Measurements from ENCODE around the gene BRSK2.
"Not testable (repeated sequence)": the region's sequence is repeated elsewhere in the genome, so short reads cannot be mapped to it uniquely, and the experiment has no call there.

BRSK2 gene

DNA sequence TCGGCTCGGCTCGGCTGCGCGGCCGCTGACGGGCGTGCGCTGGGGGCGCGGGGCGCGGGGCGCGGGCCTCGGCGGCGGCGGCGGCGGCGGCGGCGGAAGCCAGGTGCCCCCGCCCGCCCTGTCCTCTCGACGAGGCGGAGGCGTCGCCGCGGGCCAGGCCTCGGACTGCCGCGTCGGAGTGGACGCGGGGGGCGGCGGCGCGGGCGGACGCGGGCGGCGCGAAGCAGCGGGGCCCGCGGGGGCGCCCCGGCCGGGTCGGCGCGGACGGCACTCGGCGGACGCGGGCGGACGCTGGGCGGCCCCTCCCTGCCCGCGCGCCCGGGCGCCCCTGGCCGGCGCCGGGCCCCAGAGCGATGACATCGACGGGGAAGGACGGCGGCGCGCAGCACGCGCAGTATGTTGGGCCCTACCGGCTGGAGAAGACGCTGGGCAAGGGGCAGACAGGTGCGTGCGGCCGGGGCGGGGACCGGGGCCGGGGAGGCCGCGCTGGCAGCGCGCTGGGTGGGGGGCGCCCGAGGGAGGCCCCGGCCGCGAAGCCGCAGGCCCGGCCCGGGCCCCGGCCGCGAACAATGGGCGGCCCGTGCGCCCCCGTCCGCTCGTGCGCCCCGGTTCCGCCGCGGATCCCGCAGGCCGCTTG, at the start of gene BRSK2:
Gene BRSK2, plus strand, starts transcription at position 3 of the 637 bp plus-strand sequence. Its CDS starts 351 bp downstream, at position 354.
- no peak for DNase-seq (ENCODE audit: low spot score)

GRCh38 chr11:1340111-1340510, 49.6 kb upstream of the BRSK2 start:
- DNase-seq (ENCODE audit: low spot score): no peak

- not testable (repeated sequence) for DNase-seq (ENCODE audit: low spot score)
Observed at GRCh38 chr11:1341226-1341625, 48.5 kb upstream of the BRSK2 start.

- peak; percentile 16 for DNase-seq (ENCODE audit: low spot score)
Observed at GRCh38 chr11:1341928-1342524, 47.7 kb upstream of the BRSK2 start.

DNA sequence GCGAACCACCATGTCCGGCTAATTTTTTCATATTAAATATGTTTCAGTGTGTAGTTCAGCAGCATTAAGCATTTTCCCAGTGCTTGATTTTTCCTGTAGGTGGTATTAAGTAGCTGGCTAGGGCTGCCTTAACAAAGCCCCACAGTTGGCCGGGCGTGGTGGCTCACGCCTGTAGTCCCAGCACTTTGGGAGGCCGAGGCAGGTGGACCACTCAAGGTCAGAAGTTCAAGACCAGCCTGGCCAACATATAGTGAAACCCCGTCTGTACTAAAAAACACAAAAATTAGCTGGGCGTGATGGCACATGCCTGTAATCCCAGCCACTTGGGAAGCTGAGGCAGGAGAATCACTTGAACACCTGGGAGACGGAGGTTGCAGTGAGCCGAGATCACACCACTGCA, 46.8 kb upstream of the BRSK2 start:
- DNase-seq (ENCODE audit: low spot score): no peak

DNA sequence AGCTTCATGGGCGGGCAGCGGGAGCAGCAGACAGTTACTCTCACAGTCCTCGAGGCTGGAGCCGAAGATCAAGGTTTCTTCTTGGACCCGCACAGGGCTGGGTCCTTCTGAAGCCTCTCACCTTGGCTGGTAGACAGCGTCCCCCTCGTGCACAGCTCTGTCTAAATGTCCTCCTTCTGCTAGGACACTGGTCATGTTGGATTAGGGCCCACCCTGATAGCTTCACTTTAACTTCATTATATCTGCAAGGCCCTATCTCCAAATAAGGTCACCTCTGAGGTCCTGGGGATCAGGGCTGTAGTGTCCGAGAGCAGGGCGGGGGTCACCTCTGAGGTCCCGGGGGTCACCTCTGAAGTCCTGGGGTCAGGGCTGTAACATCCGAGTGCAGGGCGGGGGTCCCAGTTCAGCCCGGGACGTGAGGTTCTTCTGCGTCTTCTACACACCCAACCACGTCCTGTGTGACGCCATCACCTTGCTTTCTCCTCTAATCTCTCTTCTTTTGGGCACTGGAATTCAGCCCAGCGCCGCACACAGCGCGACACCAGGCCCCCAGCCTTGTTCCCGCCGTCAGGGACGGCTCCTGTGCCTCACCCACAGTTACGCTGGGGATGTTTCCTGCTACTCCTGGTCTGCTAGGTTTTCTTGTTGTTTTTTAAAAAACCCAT, 46.2 kb upstream of the BRSK2 start:
- no peak for DNase-seq (ENCODE audit: low spot score)

DNA sequence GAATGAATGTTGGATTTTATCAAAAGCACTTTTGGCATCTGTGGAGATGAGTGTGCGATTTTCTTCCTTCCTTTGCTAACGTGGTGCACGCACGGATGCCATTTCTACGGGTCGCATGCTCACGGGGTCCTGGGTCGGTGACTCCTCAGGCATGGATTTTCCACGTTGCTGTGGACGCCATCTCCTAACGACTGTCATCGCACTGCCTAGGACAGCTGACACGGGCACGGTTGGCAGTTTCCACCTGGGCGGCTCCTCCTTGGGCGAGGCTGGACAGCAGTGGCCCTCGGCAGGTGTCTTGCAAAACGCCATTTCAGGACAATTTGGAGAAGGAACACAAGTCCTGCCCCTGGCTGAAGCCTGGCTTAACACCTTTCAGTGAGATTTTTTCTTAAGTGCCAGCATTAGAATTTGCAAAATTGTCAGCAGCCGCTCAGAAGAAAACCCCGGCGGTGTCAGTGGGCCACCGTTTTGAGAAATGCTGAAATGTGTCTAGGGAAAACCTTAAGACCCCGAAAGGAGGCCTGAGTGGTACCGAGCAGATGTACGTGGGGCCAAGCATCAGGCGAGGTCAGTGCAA, 45.6 kb upstream of the BRSK2 start:
- DNase-seq (ENCODE audit: low spot score): no peak

GRCh38 chr11:1345737-1346513, 43.8 kb upstream of the BRSK2 start:
- no peak for DNase-seq (ENCODE audit: low spot score)

DNA sequence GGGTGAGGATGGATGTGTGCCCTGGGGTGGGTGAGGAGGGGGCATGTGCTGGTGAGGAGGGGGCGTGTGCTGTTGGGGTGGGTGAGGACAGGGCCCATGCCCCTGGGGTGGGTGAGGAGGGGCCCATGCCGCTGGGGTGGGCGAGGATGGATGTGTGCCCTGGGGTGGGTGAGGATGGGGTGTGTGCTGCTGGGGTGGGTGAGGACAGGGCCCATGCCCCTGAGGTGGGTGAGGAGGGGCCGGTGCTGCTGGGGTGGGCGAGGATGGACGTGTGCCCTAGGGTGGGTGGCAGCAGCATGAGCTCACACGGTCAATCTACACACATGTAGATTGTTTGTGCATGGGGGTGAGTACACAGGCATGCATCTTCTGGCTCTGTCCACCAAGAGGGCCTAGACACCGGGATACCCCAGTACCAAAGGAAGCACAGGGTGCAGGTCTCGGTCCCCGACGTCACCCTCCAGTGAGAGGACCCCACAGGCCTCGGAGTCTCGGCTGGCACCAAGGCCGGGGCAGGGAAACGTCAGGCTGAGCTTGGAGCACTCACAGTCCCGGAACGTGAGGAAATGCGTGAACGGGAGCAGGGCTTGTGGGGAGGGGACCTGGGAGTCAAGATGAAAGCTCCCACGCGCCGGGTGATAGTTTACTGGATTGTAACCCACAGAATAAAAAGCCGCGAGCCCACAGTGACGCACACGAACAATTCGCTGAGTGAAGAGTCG, 42.9 kb upstream of the BRSK2 start:
- no peak for DNase-seq (ENCODE audit: low spot score)

DNA sequence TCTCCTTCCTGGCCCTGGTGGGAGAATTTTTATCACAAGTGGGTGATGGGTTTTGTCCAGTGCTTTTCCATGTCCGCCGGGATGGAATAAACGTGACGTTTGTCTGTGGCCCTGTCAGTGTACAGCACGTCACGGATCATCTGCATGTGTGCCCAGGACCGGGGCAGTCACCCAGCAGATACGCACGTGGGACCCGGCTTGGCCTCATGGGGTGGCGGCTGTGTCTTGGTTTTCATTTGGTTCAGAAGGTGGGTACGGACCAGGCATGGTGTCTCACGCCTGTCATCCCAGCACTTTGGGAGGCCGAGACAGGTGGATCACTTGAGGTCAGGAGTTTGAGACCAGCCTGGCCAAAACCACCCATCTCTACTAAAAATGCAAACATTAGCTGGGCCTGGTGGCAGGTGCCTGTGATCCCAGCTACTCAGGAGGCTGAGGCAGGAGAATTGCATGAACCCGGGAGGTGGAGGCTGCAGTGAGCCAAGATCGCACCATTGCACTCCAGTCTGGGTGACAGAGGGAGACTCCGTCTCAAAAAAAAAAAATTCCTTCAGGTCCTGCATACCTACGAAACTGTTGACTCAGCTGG, 42.2 kb upstream of the BRSK2 start:
- not testable (repeated sequence) for DNase-seq (ENCODE audit: low spot score)

DNA sequence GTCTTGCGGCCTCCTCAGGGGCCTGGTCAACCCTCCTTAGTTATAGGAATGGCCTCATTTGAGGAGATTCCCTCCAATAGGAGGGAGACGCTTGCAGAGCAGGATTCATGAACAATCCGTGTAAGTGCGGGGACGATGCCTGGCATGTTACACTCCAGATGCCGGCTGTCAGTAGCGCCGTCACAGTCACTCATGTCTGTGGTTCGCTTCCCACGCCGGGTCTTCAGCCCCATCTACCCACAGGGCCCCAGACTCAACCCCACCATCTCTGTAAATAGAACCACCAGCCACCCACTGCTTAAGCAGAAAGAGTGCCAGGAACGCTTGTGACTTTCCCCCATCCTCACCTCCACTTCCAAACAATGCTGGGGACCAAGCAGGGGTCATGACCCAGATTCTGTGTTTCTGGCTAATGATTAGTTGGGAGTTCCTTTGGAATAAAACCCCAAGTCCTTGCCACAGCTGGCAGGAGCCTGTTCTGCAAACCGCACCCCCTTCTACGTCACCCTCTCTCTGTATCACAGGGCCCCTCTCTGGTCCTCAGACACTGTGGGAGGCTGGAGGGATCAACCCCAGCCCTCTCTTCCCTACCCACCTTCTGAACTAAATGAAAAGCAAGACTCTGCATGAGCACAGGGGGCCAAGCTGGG, 41.5 kb upstream of the BRSK2 start:
- DNase-seq (ENCODE audit: low spot score): no peak

GRCh38 chr11:1348796-1349326, 40.9 kb upstream of the BRSK2 start:
- no peak for DNase-seq (ENCODE audit: low spot score)

DNA sequence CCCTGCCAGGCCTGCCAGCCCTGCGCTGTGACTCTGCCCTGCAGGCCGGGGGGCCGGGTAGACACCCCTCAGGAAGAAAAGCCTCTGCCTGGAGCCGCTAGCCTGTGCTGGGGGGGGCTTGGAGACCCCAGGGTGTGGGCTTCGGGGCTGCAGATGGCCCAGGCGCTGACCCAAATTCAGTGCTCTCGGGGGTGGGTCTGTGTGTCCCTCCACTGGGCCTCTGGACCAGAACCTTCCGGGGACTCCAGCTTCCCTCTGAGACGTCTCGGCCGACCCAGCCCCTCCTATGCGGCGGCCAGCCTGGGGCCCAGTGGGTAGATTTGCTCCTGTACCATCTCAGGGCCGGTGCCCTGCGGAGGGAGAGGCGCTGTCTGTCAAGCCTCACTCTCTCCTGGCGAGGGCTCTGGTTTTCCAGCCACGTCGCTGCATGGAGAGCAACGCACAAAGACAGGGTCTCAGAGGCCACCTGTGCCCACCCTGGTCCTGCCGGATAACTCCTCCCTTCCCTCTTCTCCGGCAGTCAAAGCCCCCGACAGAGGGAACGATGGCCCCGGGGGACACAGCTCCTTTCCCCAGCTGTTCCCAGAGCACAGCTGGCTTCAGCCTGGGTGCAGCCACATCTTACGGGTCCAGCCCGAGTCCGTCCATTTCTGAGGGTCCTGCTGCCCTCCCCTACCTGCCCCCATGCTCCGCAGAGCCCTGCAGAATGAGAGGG, 40.2 kb upstream of the BRSK2 start:
- DNase-seq (ENCODE audit: low spot score): no peak

GRCh38 chr11:1350086-1350725, 39.5 kb upstream of the BRSK2 start:
- DNase-seq (ENCODE audit: low spot score): no peak

DNA sequence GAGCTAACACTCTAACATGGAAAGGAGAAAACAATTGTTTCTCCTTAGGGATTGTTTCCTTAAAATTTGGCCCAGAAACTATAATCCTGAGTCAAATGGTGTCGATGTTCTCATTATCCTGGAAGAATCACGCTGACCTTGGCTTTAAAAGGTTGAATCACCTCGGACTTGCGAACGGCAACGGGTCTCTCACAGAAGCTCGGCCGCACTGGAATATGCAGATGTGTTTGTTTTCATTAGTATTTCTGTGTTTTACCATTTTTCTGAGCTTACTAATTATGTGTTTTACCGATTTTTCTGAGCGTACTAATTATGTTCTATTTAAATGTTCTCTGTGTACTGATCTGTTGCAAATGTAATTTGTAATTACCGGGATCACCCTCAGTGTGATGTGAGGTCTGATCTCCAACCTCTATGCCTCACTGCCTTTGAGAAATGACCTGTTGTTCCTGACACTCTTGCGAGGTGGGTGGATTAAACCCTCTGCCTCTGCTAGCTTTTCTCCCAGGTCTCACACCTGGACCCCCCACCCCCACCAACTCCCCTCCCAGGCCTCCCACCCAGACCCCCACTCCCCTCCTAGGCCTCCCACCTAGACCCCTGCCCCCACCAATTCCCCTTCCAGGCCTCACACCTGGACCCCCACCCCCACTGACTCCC, 38.3 kb upstream of the BRSK2 start:
- no peak for DNase-seq (ENCODE audit: low spot score)

DNA sequence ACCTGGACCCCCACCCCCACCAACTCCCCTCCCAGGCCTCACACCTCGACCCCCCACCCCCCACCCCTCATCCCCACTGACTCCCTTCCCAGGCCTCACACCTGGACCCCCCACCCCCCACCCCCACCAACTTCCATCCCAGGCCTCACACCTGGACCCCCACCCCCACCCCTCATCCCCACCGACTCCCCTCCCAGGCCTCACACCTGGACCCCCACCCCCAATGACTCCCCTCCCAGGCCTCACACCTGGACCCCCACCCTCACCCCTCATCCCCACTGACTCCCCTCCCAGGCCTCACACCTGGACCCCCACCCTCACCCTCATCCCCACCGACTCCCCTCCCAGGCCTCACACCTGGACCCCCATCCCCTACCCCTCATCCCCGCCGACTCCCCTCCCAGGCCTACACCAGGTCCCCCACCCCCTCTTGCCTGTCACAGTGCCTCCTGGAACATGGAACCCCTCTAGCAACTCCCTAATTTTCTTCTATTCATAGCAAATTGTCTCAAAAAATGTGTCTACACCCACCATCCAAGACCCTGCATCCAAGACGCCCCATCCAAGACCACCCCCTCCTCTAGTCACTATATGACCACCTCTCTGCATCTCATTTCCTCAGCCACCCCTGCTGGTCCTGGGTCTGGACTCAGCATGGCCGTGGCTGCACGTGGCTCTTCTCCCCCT, 36.9 kb upstream of the BRSK2 start:
- no peak for DNase-seq (ENCODE audit: low spot score)

DNA sequence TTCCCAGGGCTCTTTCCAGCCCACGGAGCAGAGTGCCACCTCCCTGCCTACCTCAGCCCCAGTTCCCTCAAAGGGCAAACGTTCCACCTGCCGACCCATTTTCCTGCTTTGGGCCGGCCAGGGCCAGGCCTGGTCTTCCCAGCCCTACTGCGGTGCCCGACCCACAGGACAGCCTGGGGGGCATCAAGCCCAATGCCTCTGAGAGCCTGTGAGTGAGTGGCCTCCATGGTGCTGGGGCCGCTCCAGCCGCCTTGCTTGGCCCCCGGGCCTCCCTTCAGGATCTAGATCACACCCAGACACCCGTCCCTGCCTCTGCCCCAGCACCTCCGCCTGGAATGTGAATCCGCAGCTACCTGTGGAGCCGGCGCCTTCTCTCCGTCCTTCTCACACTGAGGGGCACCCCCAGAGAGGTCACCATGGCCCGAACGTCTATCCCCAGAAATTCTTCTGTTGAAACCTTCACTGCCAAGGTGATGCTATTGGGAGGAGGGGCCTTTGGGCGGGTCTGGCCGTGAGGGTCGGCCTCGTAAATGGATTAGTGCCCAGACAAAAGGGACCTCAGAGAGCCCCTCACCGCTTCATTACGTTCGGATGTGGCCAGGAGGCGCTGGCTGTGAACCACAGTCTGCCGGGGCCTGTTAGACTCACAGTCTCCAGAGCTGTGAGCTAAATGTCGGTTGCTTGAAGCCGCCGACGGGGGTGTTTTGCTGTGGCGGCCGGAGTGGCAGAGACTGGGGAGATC, 36.2 kb upstream of the BRSK2 start:
- DNase-seq (ENCODE audit: low spot score): no peak

Measured in globus pallidus (tissue), 1 donor.